H1 (cell line): Measurements from ENCODE around the gene GRAMD2A. TPM values are rescaled to one million over a fixed set of nuclear protein-coding genes. Genes with fewer than 3 reads are reported as not detected.

Experiments
- CTCF ChIA-PET: fragments of 300-600 bp; sonication (Branson Sonifier 250); formaldehyde crosslinking; loops from one replicate; lab custom pipeline; 2021; ENCODE audit not compliant: partially characterized antibody; lab: Charles Lee
- POLR2A ChIA-PET: fragments of 300-600 bp; sonication (Branson Sonifier 250); formaldehyde crosslinking; loops from one replicate; lab custom pipeline; 2021; ENCODE audit warnings: inconsistent platforms; ENCODE audit not compliant: partially characterized antibody; lab: Charles Lee
- DNase-seq, 2 experiments: peaks; one replicate each; pipeline versions ENCODE4 v3.0.0 to v3.0.0-alpha.2; 2010 to 2022; ENCODE audit warnings: low spot score in 2 of 2, low read depth in 1 of 2, mixed read lengths in 1 of 2
- FAIRE-seq: peaks from 2 replicates; lab custom pipeline; 2011; peaks lifted over from hg19 to GRCh38; lab: Jason Lieb, UNC
- H2AFZ ChIP-seq: 2 replicates; pipeline ENCODE4 v1.8.1; 2012; ENCODE audit warnings: low read length, inconsistent platforms
- H2AK5ac ChIP-seq: 2 replicates; pipeline ENCODE4 v1.6.1; 2013; ENCODE audit warnings: low read depth, low read length
- H2BK120ac ChIP-seq: replicated peaks from 2 replicates; pipeline ENCODE3; 2013; ENCODE audit warnings: low read depth, low read length, inconsistent platforms
- H2BK12ac ChIP-seq: 2 replicates; pipeline ENCODE4 v1.6.1; 2013; ENCODE audit warnings: low read depth, low read length
- H2BK15ac ChIP-seq: 2 replicates; pipeline ENCODE4 v1.6.1; 2013; ENCODE audit warnings: low read length
- H2BK20ac ChIP-seq: 2 replicates; pipeline ENCODE4 v1.6.1; 2013; ENCODE audit warnings: low read length
- H2BK5ac ChIP-seq: 2 replicates; pipeline ENCODE4 v1.6.1; 2013; ENCODE audit warnings: low read depth, low read length
- H3K14ac ChIP-seq: 2 replicates; pipeline ENCODE4 v1.6.1; 2013; ENCODE audit warnings: inconsistent platforms; ENCODE audit not compliant: insufficient read length
- H3K18ac ChIP-seq: 2 replicates; pipeline ENCODE4 v1.6.1; 2013; ENCODE audit warnings: low read length; ENCODE audit errors: extremely low read depth
- H3K23ac ChIP-seq: 2 replicates; pipeline ENCODE4 v1.6.1; 2013; ENCODE audit warnings: inconsistent platforms; ENCODE audit not compliant: insufficient read length
- H3K23me2 ChIP-seq: 2 replicates; pipeline ENCODE4 v1.6.1; 2013; ENCODE audit warnings: low read depth, low read length
- H3K27ac ChIP-seq: 2 replicates; pipeline ENCODE4 v1.6.1; 2011; ENCODE audit warnings: low read depth, low read length, inconsistent platforms
- H3K27me3 ChIP-seq, 4 experiments: replicated peaks in 1 of 4; 1 replicate in 1 of 4; 2 replicates in 3 of 4; pipeline versions ENCODE4 v1.6.1 to v1.8.1; 2011 to 2013; ENCODE audit warnings: low read length in 3 of 4, mild to moderate bottlenecking in 3 of 4, inconsistent platforms in 2 of 4, mixed read lengths in 2 of 4, moderate library complexity in 1 of 4; ENCODE audit not compliant: control insufficient read depth in 3 of 4, insufficient read depth in 3 of 4; ENCODE audit errors: extremely low read depth in 1 of 4
- H3K36me3 ChIP-seq, 4 experiments: 2 replicates each; pipeline versions ENCODE4 v1.6.1 to v1.8.1; 2011 to 2013; ENCODE audit warnings: mild to moderate bottlenecking in 4 of 4, low read length in 3 of 4, moderate library complexity in 2 of 4, control low read depth in 1 of 4, inconsistent platforms in 1 of 4; ENCODE audit not compliant: insufficient read depth in 4 of 4, control insufficient read depth in 2 of 4
- H3K4ac ChIP-seq: replicated peaks from 2 replicates; pipeline ENCODE3; 2013; ENCODE audit warnings: low read length, low read depth, mixed read lengths, inconsistent platforms; ENCODE audit not compliant: insufficient read length
- H3K4me1 ChIP-seq, 4 experiments: replicated peaks in 1 of 4; 1 replicate in 1 of 4; 2 replicates in 3 of 4; pipeline versions ENCODE4 v1.6.1 to v1.8.1; 2011 to 2013; ENCODE audit warnings: low read length in 3 of 4, inconsistent platforms in 2 of 4, mixed read lengths in 1 of 4; ENCODE audit not compliant: insufficient read depth in 4 of 4, control insufficient read depth in 3 of 4
- H3K4me2 ChIP-seq, 2 experiments: 2 replicates each; pipeline versions ENCODE4 v1.6.1 to v1.8.1; 2011 to 2013; ENCODE audit warnings: low read depth in 2 of 2, low read length in 2 of 2, control low read depth in 1 of 2, inconsistent platforms in 1 of 2, mild to moderate bottlenecking in 1 of 2; ENCODE audit not compliant: insufficient read depth in 1 of 2
- H3K4me3 ChIP-seq, 4 experiments: fragments of 200-600, 300-600 bp in 1 of 4; sonication (generic), shearing (Covaris generic), sonication (Bioruptor Twin) in 1 of 4; 2 replicates each; pipeline versions ENCODE4 v1.5.1 to v1.8.1; 2011 to 2016; ENCODE audit warnings: low read length in 4 of 4, low read depth in 3 of 4, control low read depth in 2 of 4, inconsistent platforms in 2 of 4, mild to moderate bottlenecking in 2 of 4, mixed read lengths in 1 of 4, moderate library complexity in 1 of 4; ENCODE audit not compliant: insufficient read depth in 2 of 4; ENCODE audit errors: extremely low read depth in 1 of 4
- H3K56ac ChIP-seq: replicated peaks from 2 replicates; pipeline ENCODE3; 2013; ENCODE audit warnings: low read depth, mild to moderate bottlenecking, mixed read lengths, low read length, inconsistent platforms; ENCODE audit not compliant: insufficient read length
- H3K79me1 ChIP-seq: 2 replicates; pipeline ENCODE4 v1.6.1; 2013; ENCODE audit warnings: low read depth, low read length, control low read depth
- H3K79me2 ChIP-seq, 2 experiments: 2 replicates each; pipeline versions ENCODE4 v1.6.1 to v1.8.1; 2012 to 2013; ENCODE audit warnings: low read length in 2 of 2, mild to moderate bottlenecking in 2 of 2, inconsistent platforms in 1 of 2; ENCODE audit not compliant: insufficient read depth in 2 of 2, control insufficient read depth in 1 of 2
- H3K9ac ChIP-seq, 4 experiments: replicated peaks in 1 of 4; 1 replicate in 1 of 4; 2 replicates in 3 of 4; pipeline versions ENCODE4 v1.6.1 to v1.8.1; 2011 to 2013; ENCODE audit warnings: low read depth in 3 of 4, low read length in 3 of 4, control low read depth in 2 of 4, mild to moderate bottlenecking in 2 of 4, moderate library complexity in 2 of 4, inconsistent platforms in 1 of 4; ENCODE audit errors: extremely low read depth in 1 of 4
- H3K9me3 ChIP-seq, 2 experiments: 2 replicates each; pipeline versions ENCODE4 v1.6.1 to v1.8.1; 2012 to 2013; ENCODE audit warnings: mild to moderate bottlenecking in 2 of 2, moderate library complexity in 2 of 2, control low read depth in 1 of 2, inconsistent platforms in 1 of 2, low read depth in 1 of 2, low read length in 1 of 2, mixed read lengths in 1 of 2; ENCODE audit not compliant: insufficient read depth in 2 of 2
- H4K20me1 ChIP-seq, 2 experiments: replicated peaks in 1 of 2; 2 replicates each; pipeline versions ENCODE3 to v1.8.1; 2011 to 2013; ENCODE audit warnings: inconsistent platforms in 2 of 2, low read length in 2 of 2, mild to moderate bottlenecking in 1 of 2; ENCODE audit not compliant: insufficient read depth in 2 of 2, control insufficient read depth in 1 of 2
- H4K5ac ChIP-seq: 2 replicates; pipeline ENCODE4 v1.6.1; 2013; ENCODE audit warnings: low read length, low read depth, mixed read lengths, inconsistent platforms; ENCODE audit not compliant: insufficient read length
- H4K8ac ChIP-seq: 2 replicates; pipeline ENCODE4 v1.8.0; 2013; ENCODE audit warnings: mild to moderate bottlenecking, moderate library complexity, low read length, inconsistent platforms; ENCODE audit not compliant: insufficient read depth; ENCODE audit errors: extremely low read depth
- H4K91ac ChIP-seq: replicated peaks from 2 replicates; pipeline ENCODE3; 2013; ENCODE audit warnings: low read length, mixed read lengths, inconsistent platforms; ENCODE audit not compliant: insufficient read length
- CEBPB ChIP-seq: IDR thresholded peaks from 2 replicates; pipeline ENCODE4 v1.6.1; 2012; ENCODE audit warnings: low read depth, low read length
- WGBS, 2 experiments: shearing (Covaris generic) in 1 of 2; methylation state at CpG; one replicate each; pipeline versions ENCODE4 v1.1.6 to v1.1.7; 2013 to 2015; ENCODE audit warnings: low lambda C conversion rate in 2 of 2, mixed read lengths in 2 of 2, inconsistent platforms in 1 of 2, low coverage in 1 of 2, missing lambda C conversion rate in 1 of 2; ENCODE audit not compliant: insufficient replicate concordance in 2 of 2, insufficient coverage in 1 of 2, insufficient read length in 1 of 2; ENCODE audit errors: extremely low coverage in 1 of 2, missing lambda C conversion rate in 1 of 2; 5-methylcytosine and 5-hydroxymethylcytosine counted together
- polyA plus RNA-seq, 7 experiments: library from polyadenylated mRNA; depleted of rRNA in 3 of 7; stranded (reverse) in 5 of 7; unstranded in 2 of 7; fragments of >200 nt in 5 of 7; fragments of 200-250 nt in 2 of 7; gene quantifications; 1 replicate in 5 of 7; 2 replicates in 1 of 7; 4 replicates in 1 of 7; pipeline versions ENCODE4 v1.2.1 to v1.2.3, GENCODE V29; 2011 to 2013; ENCODE audit warnings: missing spikeins in 2 of 7, mixed read lengths in 2 of 7
- total RNA-seq: library from RNA; stranded (reverse); fragmentation: NEBNext Ultra II Directional; extraction: Animal tissue kit (Norgen Biotek cat#: 25700); gene quantifications from 2 replicates; pipeline ENCODE4 v1.2.1, GENCODE V29; 2021

The GRAMD2A gene
- total and polyA plus RNA-seq, 2 of the 8 experiments (the other 6 are each of a cell fraction or from before 2014, with no cell fraction given), result 0.57 to 1.5 TPM

GRCh38 chr15:72133211-72133610 lies 64.4 kb downstream of the GRAMD2A start:
- H3K79me2 ChIP-seq, result no peaks in the 10 kb centered on the region
- H4K91ac ChIP-seq, result no peak overlapping the region
- no peak overlapping the region for H3K4ac ChIP-seq
- H4K5ac ChIP-seq, result no peak overlapping the region
- H3K23ac ChIP-seq, result no peak overlapping the region
- no peak overlapping the region for H2AFZ ChIP-seq
- WGBS, 2 experiments, result 93% methylated on average over 1 of the region's 1 CpG; no CpG with 5 or more reads in 1 of the 2 experiments
- FAIRE-seq (no peak), DNase-seq (no peak)
- H3K9ac ChIP-seq, result no peak overlapping the region
- no peaks in the 10 kb centered on the region for H3K36me3 ChIP-seq
- H3K27me3 ChIP-seq, result no peaks in the 10 kb centered on the region
- no peak overlapping the region for H3K27ac ChIP-seq
- H3K4me1 ChIP-seq, result no peaks in the 10 kb centered on the region
- no peak overlapping the region for H2BK5ac ChIP-seq
- H2BK15ac ChIP-seq, result no peak overlapping the region
- no peak overlapping the region for H3K4me2 ChIP-seq
- no peak overlapping the region for H2AK5ac ChIP-seq
- H3K18ac ChIP-seq, result no peak overlapping the region
- CTCF ChIA-PET, result interaction anchor here (1.1 kb wide), 2 partner anchors 16 to 331 kb away, joined by 3 read pairs; partner anchors contain the start of gene MYO9A
- H3K4me3 ChIP-seq, result no peak overlapping the region
- H2BK12ac ChIP-seq, result no peak overlapping the region
- TF ChIP-seq CEBPB, result no peak
- H3K9me3 ChIP-seq, result no peaks in the 10 kb centered on the region
- no peak overlapping the region for H4K8ac ChIP-seq
- H3K56ac ChIP-seq, result no peak overlapping the region
- H2BK20ac ChIP-seq, result no peak overlapping the region
- no peaks in the 10 kb centered on the region for H4K20me1 ChIP-seq
- POLR2A ChIA-PET, result no interaction called here
- H3K79me1 ChIP-seq, result no peaks in the 10 kb centered on the region
- no peak overlapping the region for H2BK120ac ChIP-seq
- no peak overlapping the region for H3K14ac ChIP-seq
- H3K23me2 ChIP-seq, result no peaks in the 10 kb centered on the region
